NCI-H2029 treated with DMSO at 0.1 percent for 48 hours (cell line): ENCODE results near the gene KCTD1.
A peak's percentile ranks its signal among the peaks of the same experiment; 100 is the strongest.

ENCODE experiments used
- DNase-seq: peaks from one replicate; lab custom pipeline; 2025; lab: John Stamatoyannopoulos, UW

The KCTD1 gene

GRCh38 chr18:26480897-26481795, 67.2 kb downstream of the KCTD1 start:
- DNase-seq: no peak

DNA sequence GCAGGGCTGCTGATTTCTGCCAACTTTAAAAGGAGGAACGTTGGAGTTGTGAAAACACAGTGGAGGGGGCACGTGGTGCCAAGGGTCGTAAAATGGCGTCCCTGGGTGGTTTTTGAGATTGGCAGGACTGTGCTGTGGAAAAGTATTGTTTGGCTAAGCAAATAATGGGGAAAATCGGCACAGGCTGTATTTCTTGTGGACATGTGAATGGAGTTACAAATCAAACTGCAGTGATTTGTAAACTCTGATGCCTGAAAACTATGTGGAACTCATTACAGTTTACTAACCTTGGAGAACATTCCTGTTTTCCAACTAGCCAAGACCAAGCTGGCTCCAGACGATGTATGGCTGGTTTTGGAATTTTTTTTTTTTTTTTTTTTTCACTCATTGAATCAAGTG, 68.7 kb downstream of the KCTD1 start:
- DNase-seq: no peak

DNA sequence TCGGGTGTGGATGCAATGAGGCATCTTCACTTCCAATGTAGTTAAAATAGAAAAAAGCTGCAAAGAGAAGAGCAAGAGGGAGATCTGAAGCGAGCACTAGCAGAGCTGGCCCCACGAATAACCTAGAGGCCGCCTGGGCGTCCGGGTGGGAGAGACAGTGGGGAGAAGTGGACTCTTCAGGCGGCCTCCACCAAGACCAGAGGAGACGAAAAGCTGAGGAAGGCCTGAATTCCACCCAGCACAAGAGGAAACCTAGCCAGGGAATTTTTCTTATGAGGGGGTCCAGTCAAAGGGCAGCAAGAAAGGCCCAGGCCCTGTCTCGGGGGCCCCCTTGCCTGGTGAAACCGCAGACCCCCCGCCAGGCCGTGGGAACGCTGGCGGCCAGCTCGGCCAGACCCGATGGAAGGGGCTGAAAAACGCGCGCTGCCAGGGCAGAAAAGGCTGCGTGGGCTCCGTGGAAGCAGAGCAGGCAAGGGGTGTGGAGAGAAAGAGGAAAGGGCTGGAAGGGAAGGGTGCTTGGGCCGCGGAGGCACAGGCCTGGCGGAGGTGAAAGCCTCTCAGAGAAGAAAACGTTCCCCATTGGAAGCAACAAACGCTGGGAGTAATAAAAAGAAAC, 69.2 kb downstream of the KCTD1 start:
- DNase-seq: no peak

GRCh38 chr18:26477828-26478466, 70.4 kb downstream of the KCTD1 start:
- DNase-seq: no peak

- DNase-seq: no peak
These were observed 71.7 kb downstream of the KCTD1 start for GRCh38 chr18:26476697-26477096.

DNA sequence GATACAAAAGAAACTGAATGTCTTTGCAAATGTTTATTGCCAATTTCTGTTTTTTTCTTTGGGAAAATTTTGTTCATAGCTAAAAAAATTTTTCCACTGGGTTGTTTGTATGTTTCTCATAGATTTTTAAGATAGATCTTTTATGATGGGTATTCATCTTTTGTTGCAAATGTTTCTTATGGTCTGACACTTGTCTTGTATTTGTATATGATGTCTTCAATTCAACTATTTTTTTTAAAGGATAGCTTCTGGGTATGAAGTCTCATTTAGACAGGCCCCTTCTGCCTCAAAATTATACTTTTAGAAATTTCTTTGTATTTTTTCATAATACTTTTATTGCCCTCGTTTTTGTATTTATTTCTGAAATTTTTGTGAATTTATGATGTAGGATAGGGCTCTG, 73.8 kb downstream of the KCTD1 start:
- no peak for DNase-seq

GRCh38 chr18:26473672-26474071, 74.7 kb downstream of the KCTD1 start:
- no peak for DNase-seq

DNA sequence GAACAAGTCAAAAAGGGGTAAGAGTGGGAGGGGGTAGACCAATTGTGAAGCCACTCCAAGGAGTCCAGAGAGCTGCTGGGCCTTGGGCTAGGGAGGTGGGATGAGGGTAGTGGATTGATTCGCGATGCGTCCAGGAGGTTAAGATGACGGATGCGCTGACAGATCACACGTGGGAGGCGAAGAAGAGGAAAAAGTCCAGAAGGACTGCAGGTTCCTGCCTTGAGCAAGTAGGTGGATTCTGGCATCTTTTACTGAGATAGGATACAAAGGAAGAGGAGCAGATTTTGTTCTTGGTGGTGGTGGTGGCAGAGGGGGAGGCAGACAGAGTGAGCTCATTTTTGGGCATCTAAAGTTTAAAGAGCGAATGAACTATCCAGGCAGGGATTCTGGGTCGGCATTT, 76.5 kb downstream of the KCTD1 start:
- DNase-seq: no peak

DNA sequence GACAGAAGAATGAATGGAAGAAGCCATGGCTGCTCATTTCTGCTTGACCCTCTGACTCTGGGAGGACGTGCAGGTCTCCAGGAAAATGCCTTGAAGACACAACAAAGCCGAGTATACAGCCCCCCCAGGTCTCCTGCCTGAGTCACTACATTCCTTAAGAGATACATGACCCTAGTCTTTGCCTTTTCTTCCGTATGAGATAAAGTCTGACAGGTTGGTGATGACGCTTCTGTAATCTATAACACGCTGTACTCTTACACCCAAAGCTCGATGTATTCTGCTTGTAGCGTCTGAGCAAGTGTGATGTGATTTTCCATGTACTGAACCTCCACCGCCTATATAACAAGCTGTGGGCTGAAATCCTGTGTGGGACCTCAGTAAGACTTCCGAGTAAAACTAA, 77.3 kb downstream of the KCTD1 start:
- no peak for DNase-seq

DNA sequence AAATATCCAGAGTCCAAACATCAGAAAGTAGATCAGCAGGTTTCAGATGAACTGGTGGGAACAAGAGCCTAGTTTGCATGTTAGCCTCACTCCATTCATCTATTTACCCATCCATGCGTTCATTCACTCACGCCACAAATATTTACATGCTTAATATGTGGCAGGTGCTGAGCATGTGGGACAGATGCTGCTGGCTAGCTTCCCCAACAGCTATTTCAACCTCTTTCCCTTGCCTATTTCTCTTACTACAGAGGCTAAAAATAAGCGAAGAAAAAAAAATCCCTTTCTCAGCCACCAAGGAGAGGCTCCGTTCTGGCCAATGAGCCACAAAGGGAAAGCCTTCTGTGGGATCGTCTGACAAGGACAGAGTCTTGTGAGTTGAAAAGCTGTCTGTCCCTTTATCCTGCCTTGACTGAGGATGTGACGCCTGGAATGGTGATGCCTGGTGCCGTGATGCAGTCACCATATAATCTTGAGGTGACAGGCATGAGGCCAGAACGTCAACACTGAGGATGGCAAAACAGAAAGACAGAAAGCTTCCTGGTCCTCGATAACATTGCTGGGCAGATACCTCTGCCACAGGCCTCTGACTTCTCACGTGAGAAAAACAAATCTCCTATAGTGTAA, 78.2 kb downstream of the KCTD1 start:
- DNase-seq: peak; percentile 63

DNA sequence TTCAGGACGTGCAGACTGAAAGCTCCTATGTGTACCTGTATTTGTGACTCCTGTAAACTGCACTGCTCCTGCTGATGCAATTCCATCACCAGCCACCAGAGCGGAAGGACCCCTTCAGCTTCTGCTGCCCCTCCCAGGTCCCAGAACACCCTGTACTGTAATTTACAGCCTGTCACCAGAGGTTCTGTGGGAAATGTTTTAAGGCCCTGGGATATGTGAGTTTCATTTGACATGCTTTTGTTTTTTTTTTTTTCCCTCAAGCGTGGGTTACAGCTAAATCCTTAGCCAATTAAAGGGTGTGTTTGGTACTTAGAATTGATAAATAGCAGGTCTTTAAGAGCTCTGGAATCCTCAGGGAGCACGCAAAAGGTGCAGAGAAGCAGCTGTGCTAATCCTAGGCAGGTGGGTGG, 79.4 kb downstream of the KCTD1 start:
- peak; percentile 25 for DNase-seq

DNA sequence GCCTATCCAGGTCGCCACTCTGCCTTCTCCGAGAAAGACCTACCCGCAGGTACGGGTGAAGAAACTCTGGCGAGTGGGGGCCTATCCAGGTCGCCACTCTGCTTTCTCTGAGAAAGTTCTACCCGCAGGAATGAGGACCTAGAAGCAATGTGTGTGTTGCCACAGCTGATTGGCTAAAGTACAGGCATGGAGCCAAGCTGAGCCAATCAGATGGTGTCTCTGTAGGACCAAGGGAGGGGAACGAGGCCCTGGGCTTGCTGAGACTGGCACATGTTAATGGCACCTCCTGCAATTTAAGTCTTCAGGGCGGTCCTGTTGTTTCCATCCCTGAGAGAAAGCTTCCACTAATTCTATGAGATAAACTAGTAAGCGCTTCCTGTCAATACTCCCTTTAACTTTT, 82.3 kb downstream of the KCTD1 start:
- no peak for DNase-seq

GRCh38 chr18:26465431-26465830, 82.9 kb downstream of the KCTD1 start:
- DNase-seq: no peak

DNA sequence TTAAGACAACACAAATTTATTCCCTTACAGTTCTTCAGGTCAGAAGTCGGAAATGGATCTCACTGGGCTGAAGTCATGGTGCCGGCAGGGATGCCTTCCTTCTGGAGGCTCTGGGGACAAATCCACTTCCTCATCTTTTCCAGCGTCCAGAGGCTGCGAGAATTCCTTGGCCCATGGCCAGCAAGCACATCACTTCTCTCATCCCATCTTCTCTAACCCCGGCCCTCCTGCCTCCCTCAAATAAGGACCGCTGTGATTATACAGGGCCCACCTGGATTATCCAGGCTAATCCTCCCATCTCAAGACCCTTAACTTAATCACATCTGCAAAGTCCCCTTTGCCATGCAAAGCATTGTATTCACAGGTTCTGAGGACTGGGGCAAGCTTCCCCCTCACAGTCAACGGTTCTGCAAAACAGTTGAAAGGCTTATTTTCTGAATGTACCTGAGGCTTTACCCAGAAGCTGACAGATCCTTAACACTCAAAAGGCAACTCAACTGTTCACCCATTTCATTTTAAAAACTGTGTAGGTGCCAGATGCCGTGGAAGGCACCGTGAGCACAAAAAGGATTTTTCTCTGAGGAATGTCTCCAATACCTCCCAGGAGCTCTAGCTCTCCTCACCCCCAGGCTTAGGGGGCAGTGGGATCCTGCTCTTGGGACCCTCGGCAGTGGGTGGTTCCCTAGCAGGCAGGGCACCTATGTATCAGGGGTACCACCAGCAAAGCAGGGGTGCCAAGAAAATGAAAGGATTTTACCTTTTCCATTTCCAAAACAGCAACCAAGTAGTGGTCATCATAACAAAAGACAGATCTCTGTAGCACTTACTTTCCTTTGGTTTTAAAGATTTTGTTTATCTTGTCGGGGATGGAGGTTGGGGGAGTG, 84.0 kb downstream of the KCTD1 start:
- no peak for DNase-seq

DNA sequence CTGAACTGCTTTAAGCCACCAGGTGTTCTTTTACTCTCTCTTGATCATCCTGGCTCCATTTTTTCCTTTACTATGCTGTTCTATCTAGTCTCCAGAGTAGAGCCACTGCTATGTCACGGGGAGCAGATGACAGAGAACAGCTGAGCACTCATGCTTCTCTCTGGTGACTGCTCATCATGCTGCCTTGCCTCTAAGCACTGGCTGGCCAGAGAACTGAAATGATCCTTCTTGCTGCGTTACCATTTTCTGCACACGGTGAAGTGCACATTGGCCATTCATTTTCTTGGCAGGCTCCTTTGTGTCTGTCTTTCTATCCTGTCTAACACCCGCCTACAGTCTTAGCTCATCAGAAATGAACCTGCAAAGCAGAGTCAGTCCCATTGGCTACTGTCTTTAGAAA, 86.0 kb downstream of the KCTD1 start:
- no peak for DNase-seq

DNA sequence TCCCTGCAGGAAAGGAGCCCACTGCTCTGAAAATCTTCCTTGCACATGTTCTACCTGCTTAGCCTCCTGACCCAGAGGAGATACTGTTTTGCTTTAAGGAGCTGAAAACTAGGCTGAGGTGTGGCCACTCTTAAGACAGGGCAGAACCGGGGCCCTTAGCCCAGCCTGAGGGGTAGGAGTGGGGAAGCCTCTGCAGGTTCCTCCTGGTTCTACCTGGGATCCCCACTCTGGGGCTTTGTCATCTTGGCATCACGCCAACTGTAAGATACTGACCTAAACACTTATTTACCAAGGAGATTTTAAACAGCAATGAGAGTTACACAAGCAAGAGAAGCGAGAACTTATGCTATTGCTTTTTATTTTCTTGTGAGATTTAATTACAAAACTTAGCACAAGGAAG, 86.9 kb downstream of the KCTD1 start:
- DNase-seq: no peak

DNA sequence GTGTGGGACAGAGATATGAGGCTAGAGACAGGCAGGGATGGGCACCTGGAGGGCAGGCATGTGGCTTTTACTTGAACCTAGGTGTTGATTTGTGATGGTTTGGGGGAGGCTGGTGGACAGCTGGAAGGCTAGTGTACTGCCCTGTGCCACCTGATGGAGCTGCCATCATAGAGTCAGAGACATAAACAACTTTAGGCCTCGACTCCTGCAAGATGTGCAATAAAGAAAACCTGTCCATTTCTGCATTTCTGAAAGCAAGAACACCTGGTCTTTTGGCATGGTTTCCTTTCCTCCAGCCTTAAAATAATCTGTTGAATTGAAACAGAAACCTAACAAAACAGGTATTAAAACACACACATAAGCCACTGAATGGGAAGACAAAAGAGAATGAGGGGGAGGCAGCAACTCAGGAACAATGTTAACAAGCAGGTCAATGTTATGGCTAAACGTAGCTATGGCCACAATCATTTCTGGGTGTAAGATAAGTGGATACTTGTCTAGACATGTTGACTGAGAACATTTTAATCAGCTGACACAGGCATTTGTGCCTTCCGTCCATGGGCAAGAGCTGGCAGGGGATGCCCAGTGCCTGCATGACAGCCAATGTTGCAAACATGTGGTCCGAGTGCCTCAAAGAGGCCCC, 87.8 kb downstream of the KCTD1 start:
- peak; percentile 90 for DNase-seq

DNA sequence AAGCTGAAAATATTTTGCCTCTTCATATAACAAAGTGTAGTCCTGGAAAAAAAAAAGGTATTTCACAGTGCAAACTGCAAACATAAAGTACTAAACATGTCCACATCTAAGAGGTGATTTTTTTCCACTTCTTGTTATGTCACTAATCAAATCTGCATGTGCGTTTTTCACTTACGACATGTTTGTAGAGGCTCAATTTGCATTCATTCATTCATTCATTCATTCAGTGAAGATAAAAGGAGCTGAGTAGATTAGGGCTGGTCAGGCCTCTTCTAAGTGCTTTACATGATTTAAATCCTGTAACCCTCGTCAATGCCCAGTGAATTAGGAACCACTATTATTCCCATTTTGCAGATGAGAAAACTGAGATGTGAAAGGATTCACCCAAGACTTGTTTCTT, 88.5 kb downstream of the KCTD1 start:
- no peak for DNase-seq

GRCh38 chr18:26459340-26459739, 89.0 kb downstream of the KCTD1 start:
- no peak for DNase-seq

GRCh38 chr18:26458526-26459232, 89.7 kb downstream of the KCTD1 start:
- peak; percentile 75 for DNase-seq
